COLO668 (cell line): ENCODE measurements around the gene PBX2.
"Not testable (repeated sequence)": the region's sequence is repeated elsewhere in the genome, so short reads cannot be mapped to it uniquely, and the experiment has no call there.

Source experiments
- DNase-seq: peaks from one replicate; lab custom pipeline; 2025; ENCODE audit not compliant: unreplicated experiment; lab: John Stamatoyannopoulos, UW

Gene PBX2

DNA sequence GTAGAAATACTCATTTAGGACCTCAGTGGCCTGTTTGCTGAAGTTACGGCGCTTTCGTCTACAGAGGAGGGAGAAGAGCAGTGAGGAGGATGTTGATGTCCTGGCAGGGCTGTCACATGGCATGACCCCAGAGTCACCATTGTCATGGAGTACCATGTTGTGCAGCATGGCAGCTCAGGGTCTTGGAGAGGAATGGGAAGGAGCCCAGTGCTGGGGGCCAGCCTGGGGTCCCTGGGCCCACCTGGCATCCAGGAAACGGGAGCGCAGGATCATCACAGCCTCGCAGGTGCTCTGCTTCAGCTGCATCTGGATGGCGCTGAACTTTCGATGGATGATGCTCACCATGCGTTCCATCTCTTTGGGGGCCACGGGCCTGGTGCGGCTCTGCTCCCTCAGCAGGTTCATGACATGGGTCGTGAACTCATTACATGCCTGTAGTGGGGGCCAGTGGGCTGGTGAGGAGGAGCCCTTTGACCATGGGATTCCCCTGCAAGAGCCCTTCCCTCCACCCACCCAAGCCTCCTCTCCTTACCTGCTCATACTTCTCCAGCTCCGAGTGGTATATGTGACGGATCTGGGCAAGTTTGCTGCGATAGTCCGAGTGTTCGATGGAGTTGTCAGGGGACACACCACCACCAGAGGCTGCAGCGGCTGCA, 2.1 kb downstream of the PBX2 start:
- not testable (repeated sequence) for DNase-seq

DNA sequence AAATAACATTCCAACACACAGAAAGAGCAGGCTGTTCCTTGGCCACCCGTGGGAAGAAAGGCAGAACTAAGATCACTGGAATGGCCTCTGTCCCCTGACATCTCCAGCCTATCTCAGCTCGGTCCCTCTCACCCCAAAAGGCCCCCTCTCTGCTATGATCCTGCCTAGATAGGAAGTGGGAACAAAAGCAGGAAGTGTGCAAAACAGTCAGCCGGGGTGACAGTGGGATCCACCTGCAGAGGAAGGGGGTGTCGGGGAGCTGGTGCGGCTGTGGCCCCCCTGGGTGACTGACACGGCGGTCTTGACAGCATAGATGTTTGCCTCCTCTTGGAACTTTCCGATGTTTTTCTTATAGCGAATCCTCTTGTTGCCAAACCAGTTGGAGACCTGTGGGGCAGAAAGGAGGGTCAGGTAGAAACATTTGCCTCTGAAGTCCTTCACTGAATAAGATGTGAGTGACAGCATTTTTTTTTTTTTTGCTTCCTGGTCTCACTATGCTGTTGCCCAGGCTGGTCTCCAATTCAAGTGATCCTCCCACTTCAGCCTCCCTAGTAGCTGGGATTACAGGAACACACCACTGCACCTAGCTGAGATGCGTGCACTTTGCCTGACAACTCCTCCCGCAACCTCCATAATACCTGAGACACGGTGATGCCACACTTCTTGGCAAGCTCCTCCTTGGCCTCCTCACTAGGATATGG, 2.8 kb downstream of the PBX2 start:
- DNase-seq: no peak

DNA sequence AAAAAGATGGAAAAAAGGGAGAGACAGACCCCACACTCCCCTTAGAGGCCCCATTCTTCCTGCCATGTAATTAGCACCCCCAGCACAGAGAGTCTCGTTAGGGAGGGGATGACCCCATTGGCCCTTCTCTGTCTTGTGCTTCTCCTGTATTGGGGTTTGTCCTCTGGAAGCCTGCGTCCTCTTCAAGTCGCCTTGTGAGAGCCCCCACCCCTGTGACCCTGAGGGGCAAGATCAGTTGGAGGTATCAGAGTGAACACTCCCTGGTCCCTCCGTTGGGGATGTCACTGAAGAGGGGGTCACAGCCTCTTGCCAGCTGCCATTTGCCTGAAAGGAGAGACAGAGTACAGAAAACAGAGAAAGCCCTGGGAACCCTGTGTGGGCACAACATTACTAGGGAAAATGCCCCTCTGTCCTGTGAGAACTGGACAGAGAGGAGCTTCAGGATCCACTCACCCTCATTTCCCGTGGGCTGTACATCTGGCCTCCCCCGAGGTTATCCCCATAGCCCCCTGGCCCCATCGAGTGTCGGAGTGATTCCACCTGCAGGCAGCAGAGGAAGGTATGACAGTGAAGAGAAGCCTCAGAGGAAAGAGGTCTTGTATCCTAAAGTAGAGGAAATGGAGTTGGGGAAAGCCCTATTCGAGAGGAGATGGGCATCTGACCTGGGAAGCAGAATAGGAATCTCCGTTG, 3.7 kb downstream of the PBX2 start:
- not testable (repeated sequence) for DNase-seq

DNA sequence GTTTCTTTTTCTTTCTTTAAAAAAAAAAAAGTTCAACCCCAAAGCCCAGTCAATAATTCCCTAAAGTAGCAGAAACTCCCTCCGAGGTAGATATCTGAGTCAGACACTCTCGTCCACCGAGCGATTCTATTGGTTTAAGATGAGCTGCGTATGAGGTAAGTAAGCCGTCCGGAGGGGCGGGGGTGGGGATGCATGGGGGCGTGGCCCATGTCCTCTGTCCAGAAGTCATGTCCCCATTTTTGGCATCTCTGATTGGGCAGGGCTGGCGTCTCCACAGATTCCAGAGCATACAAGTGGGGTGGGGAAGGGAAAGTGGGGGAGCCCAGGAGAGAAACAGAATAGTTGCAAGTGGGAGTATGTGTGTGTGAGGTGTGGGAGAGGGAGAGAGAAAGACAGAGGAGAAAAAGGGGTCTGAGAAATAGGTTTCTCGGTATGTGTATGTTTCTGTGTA, 4.3 kb downstream of the PBX2 start:
- not testable (repeated sequence) for DNase-seq

DNA sequence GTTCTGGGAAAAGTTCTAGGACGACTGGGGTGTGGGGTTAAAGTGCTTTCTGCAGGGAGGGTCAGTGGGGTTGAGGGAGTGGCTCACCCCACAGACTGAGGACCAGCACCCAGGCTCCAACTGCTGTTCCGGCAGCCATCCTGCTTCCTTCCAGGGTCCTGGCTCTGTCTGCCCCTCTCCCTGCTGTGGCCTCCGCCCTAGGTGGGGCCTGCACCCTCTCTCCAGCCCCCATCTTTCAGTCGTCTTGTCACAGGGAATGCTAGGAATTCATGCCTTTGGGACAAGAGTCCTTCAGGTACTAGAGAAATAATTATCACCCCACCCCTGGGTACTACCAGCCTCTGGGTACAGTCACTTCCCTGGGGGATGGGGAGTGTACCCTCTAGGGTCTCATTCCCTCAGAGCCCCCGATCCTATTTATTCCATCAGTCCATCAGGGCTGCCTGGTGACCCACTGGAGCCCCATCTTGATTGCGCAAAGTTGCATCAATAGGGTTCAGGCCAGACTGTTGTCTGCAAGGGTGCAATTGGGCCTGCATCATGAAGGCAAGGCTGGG, 5.8 kb downstream of the PBX2 start, which contains the start of gene AGER:
Gene AGER (minus strand): TSS at position 170 of the 557 bp plus-strand sequence. CDS start 31 bp downstream, at position 139.
- no peak for DNase-seq

DNA sequence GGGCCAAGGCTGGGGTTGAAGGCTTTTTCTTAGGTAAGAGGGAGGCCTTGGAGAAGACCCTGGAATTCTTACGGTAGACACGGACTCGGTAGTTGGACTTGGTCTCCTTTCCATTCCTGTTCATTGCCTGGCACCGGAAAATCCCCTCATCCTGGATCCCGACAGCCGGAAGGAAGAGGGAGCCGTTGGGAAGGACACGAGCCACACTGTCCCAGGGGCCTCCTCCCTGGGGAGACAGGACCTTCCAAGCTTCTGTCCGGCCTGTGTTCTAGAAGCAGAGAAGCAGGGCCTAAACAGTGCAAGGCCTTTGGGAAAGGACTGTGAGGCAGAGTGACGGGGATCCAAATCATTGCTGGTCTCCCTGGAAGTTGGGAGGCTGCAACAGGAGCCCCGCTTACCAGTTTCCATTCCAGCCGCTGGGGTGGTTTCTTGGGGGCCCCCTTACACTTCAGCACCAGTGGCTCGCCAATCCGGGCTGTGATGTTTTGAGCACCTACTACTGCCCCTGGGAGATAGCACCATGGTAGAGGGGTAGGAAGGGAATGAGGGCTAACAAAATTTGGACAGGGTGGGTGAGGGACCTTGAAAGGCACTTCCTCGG, 6.4 kb downstream of the PBX2 start:
- no peak for DNase-seq

DNA sequence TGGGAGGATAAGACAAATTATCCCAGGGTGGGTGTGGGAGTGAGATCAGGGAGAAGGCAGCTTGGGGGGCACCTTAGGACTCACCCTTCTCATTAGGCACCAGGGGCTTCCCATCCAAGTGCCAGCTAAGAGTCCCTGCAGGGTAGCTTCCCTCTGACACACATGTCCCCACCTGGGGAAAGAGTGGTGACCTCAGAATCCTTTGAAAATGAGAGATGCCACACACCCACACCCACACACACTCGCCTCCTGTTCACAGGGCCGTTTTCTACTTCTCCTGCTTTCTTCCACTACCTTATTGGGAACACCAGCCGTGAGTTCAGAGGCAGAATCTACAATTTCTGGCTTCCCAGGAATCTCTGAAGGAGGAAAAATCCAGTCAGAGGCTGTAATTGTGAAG, 7.0 kb downstream of the PBX2 start:
- no peak for DNase-seq

DNA sequence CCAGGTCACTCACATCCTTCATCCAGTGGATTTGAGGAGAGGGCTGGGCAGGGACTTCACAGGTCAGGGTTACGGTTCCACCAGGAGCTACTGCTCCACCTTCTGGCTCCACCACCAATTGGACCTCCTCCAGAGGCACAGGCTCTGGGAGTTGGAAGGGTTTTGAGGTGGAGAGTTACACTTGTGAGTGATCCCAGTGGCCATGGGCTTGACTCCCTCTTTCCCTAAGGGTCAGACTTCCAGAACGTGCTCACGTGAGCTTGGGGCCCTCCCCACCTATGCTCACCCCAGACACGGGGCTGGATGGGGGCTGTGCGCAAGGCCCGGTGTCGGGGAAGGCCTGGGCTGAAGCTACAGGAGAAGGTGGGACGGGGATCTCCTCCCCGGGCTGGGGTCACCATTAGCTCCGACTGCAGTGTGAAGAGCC, 7.4 kb downstream of the PBX2 start:
- no peak for DNase-seq

DNA sequence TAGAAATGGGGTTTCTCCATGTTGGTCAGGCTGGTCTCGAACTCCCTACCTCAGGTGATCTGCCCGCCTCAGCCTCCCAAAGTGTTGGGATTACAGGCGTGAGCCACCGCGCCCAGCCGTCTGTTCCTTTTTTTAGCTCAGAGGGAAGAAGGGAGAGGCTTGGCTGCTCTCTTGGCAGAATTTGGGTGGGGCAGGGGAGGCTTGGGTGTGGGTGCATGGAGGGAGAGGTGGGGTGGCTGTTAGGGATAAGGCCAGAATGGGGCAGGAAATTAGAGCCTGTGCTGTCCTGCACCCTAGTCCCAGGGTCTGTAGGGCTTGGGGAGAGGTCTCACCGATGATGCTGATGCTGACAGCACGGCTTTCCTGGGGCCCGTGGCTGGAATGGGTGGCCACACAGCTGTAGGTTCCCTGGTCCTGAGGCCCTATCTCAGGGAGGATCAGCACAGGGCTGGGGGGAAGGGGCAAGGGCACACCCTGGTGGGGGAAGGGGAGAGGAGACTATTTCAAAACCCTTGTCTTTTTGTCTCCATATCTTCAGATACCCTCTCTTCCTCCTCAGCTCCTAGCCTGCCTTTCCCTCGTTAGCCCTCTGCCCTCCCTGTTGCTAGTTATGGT, 8.0 kb downstream of the PBX2 start:
- no peak for DNase-seq

DNA sequence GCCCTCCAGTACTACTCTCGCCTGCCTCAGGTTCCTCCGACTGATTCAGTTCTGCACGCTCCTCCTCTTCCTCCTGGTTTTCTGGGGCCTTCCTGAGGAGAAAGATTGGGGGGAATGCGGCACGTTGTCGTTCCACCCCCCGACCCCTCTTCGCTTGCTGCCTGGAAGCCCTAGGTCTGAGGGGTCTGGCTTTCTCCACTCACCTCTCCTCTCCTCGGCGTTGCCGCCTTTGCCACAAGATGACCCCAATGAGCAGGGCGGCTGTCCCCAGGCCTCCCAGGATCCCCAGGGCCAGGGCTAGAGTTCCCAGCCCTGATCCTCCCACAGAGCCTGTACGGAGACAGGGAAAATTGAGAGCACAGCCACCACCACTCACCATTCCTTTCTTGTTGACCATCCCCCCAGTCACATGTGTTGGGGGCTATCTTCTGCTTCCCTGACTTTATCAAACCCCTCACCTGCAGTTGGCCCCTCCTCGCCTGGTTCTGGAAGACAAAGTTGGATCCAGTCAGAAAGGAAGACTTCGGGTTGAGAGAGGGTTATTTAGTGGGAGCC, 8.8 kb downstream of the PBX2 start:
- no peak for DNase-seq

DNA sequence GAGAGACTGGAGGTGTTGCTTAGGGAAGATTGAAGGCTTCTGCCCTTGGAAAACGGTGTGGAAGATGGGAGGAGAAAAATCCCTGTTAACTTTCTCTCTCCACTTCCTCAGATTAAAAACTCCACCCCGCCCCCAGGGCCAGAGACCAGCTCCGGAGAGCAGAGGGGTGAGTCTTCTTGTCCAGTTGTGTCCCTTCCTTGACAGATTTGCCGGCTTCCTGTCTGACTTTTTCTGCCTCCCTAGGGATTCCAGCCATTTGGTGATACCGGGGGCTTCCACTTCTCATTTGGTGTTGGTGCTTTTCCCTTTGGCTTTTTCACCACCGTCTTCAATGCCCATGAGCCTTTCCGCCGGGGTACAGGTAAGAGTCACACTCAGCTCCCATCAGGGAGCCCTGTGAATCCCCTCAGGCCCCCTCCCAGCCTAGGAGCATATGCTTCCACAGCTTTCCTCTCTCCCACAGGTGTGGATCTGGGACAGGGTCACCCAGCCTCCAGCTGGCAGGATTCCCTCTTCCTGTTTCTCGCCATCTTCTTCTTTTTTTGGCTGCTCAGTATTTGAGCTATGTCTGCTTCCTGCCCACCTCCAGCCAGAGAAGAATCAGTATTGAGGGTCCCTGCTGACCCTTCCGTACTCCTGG, 10.1 kb downstream of the PBX2 start:
- no peak for DNase-seq

DNA sequence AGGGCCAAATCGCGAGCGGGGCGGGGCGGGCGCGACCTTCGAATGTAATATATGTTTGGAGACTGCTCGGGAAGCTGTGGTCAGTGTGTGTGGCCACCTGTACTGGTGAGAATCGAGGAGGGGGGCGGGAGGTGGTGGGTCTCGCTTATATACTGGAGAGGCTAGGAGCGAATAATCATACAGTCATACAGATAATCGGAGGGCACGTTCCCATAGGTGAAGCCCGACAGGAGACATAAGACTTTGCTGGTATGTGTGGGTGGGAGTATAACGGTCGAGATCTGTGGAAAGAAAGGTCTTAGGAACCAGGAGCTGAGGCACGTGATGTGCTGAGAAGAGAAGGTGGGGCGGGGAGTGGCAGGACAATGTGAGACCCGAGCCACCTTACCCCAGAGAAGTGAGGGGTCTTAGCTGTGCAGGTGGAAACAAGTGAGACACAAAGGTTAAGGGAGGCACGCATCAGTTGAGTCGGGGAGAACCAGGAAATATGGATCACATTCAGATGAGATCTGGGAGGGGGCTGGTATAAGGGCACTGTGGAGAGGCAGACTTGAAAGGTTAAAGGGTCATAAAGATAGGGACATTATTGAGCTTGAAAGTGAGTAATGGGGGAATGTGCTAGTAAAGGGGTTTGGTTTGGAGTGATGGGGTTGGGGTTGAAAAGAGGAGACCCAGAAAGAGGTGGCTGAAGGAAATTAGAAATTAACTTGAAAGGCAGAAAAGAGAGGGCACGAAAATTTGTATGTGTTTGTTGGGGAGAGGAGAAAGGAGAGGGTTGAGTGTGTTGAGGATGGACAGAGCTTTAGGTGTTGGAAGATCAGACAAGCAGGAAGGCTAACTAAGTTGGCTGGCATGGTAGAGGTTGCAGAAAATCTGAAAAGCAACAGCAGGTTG, 11.2 kb downstream of the PBX2 start:
- DNase-seq: no peak

DNA sequence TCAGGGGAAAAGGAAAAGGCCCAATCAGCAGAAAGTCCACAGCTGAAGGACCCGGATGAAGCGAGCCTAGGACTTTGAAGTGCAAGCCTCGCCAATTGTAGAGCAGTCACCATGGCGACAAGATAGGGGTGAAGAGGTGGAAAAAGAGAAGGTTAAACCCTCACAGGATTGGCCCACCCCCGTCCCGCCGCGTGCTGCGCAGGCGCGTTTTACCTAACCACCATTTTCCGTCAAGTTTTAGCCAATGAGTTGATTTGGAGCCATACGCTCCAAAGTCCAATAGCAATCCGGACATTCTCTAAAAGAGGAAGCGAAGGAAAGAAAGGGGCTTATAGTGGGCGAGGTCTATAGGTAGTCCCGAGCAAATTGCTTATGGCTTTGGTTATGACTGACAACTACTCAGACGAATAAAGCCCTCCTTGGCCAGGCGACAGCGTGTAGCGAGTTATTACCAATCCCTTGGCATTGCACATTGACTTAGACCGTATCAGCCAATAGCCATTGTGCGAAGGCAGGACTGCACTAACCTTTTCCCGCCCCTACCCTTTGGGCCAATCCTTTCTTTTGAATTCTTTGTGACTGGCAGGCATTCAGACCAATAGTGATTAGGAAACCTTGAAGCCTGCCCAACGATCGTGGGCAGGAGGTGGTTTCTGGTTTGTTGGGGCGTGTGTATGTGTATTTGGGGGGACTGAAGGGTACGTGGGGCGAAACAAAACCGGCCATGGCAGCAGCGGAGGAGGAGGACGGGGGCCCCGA, 12.0 kb downstream of the PBX2 start, which contains the start of gene RNF5:
Gene RNF5 (plus strand): TSS at position 618 of the 759 bp plus-strand sequence. CDS start 107 bp downstream, at position 725.
- peak; percentile 91 for DNase-seq

DNA sequence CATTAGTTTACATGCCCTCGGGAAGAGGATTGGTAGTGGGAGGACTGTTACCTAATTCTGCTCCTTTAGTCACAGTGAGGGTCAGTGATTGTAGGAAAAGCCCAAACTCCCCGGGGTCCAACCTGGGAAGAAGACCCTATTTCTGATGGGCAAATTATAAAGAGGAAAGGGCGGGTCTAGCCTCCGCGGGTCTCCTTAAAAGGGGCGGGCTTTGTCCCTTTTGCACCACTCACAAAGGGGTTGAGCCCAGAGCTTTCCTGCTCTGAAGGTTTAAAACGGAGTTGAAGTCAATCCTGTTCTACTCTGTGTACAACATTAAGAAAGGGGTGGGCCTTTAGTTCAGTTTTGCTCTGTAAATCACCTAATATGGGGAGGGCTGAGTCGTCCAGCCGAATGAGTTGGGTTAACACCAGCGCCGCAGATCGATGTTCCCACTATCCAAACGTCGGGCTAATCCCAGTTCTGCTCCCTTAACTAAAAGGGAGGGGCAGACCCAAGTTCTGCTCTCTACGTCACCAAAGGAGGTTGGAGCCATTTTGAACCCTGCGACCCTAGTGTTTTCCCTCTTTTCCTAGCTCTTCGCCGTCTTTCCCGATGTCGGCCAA, 12.7 kb downstream of the PBX2 start:
- peak; percentile 44 for DNase-seq

DNA sequence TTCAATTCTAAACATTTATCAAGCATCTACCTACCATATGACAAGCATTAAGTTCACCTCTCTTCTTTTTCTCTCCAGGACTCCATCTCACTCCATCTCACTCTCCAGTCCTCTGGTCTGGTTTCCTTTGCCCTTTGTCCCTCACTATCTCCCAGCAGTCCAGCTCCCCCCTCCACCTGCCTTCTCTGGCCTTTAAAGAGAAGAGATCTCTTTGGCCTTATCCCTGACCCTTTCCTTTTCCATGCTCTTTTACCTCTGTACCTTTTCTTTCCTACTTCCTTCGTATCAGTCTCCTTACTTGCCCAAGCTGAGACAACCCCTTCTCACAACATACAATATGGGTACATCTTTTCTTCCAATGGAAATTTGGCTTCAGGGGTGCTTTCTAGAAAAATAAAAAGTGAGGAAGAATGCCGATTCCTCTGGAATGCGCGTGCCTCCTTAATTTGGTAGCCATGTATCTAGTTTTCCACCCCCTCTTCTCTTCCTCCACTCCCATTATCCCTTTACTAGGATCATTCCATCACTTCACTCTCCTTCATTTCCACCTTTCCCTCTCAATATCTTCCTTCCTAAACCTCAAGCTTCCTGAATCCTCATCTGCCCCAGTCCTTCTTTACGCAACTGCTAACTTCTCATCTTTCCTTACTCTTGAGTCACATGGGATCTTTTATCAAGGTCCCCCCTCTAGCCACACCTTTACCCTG, 13.4 kb downstream of the PBX2 start:
- no peak for DNase-seq

DNA sequence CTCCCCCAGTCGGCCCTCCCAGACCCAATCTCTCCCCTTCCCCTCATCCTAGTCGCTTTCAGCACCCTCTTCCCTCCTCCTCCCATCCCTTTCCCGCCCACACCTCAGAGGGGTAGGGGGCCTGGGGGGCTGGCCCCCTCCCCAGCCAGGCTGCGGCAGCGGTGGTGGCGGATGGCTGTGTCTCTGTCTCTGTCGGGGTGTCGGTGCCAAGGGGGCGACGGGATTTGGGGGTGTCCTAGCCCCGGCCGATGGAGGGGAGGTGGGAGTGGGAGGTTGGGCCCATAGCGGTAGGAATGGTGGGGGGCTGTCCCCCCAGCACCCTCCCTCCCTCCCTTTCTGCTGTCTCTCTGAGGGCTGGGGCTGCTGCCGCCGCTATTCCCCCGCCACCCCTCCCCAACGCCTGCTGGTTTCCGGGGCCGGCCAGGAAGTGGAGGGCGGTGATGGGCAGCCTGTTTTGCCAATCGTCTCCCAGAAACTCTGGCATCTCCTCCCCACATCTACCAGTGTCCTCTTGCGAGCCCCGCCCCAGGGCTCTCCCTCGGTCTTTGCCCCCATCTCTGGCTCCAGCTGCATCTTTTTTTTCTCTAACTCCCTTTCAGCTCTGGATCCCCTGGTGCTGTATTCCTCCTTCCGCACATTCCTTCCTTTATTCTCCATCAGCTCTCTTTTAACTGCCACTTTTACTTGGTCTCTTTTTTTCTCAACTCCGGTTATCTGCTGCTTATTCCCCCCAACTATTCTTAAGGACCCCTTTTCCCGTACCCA, 14.1 kb downstream of the PBX2 start, which contains the start of gene AGPAT1:
Gene AGPAT1 (minus strand): TSS at position 374 of the 765 bp plus-strand sequence. CDS start 4,588 bp downstream, outside the sequence.
- peak; percentile 93 for DNase-seq
